Measurements from ENCODE around the gene MISP. TPM values are rescaled to one million over a fixed set of nuclear protein-coding genes. Genes with fewer than 3 reads are reported as not detected.

Gene MISP
- polyA plus RNA-seq, 5 donors, result 5.7 to 17.2 (median 9.4) TPM

DNA sequence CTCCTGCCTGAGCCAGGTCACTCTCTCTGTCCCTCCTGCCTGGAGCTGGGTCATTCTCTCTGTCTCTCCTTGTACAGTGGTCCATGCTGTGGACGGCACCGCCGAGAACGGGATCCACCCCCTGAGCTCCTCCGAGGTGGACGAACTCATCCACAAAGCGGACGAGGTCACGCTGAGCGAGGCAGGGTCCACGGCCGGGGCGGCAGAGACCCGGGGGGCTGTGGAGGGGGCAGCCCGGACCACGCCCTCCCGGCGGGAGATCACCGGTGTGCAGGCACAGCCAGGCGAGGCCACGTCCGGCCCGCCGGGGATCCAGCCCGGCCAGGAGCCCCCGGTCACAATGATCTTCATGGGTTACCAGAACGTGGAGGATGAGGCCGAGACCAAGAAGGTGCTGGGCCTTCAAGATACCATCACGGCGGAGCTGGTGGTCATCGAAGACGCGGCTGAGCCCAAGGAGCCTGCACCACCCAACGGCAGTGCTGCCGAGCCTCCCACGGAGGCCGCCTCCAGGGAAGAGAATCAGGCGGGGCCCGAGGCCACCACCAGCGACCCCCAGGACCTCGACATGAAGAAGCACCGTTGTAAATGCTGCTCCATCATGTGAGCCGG lies 4.6 kb upstream of the MISP start:
- no peak for DNase-seq

DNA sequence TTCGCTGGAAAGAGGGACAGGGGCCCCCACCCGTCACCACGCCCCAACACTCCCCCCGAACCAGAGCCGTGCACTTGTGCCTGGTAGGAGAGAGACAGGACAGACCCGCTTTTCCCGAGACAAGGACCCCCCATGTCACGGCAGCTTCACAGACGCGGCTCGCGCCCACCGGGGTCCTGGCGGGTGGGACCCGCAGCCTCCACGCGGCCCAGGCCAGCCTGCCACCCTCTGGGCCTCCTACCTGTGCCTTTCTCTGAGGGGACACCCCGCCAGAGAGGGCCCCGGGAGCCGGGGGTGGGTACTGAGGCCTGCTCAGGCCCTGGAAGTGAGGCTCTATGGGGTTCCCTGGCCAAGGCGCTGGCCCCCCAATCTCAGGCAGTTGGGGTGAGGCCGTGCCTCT lies 4.0 kb upstream of the MISP start:
- DNase-seq, result no peak

DNA sequence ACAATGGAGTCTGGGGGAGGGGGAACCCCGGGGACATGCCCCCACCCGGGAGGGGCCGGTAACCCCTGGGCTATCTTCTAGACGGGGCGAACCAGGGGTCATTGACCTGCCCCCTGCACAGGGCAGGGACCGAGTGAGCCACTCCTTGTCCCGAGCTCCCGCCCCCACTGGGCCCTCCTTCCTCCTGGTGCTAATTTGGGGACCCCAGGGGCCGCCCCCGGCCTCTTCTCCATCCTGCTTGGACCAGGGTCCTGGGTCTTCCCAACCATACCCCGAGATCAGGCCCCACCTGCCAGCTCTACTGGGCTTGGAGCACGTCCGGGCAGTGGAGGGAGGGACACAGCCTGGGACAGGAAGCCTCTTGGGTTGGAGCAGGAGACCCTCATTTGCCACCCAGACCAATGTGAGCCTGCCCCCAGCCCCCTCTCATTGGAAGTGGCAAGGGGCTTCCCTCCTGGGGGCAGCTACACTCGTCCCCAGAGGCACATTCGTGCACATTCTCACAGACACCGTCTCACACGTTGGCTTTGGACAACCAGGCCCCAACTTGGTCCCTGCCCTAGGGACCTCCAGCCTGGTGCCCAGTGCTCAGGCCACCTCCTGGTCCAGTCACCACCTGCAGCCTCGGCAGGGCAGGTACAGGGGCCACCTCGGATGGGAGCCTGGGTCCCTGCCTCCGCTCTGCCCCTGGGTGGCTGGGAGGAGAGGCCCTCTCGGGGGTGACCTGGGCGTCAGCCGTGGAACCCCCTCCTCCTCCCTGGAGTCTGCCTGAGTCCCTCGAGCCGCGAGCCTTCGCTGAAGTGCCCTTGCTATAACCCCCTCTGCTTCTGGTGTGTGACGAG lies 3.3 kb upstream of the MISP start:
- DNase-seq, result no peak

DNA sequence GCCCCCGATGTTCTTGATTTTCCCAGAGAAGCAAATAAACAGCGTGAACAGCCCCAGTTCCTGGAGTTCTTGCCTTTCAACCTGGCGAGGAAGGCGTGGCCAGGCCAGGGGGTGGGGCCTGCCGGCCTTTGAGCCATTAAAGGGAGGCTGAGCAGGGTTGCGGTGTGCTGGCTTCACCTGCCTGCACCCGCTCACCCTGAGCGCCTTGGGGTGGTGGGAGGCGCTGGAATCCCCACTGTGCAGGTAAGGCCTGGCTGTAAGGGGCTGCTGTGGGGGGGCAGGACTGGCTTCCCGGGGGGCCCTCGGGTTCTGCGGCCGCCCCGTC lies 2.7 kb upstream of the MISP start:
- DNase-seq, result no peak

DNA sequence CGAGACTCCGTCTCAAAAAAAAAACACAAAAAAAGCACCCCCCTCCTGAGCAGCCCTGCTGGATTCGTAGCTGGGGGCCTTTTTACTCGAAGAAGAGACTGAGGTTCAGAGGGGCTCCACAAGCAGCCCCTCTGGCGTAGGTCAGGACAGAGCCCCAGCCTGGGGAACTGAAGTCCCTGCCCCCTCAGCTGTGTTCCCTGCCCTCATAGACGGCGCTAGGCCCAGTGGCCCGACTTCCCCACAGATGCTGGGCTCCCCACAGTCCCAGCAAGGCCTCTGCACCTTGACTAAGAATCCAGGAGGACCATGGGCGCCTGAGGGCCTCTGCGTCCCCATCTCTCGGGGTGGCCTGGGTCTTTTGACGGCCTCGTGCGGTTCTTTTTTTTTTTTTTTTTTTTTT lies 1.1 kb upstream of the MISP start:
- no peak for DNase-seq

DNA sequence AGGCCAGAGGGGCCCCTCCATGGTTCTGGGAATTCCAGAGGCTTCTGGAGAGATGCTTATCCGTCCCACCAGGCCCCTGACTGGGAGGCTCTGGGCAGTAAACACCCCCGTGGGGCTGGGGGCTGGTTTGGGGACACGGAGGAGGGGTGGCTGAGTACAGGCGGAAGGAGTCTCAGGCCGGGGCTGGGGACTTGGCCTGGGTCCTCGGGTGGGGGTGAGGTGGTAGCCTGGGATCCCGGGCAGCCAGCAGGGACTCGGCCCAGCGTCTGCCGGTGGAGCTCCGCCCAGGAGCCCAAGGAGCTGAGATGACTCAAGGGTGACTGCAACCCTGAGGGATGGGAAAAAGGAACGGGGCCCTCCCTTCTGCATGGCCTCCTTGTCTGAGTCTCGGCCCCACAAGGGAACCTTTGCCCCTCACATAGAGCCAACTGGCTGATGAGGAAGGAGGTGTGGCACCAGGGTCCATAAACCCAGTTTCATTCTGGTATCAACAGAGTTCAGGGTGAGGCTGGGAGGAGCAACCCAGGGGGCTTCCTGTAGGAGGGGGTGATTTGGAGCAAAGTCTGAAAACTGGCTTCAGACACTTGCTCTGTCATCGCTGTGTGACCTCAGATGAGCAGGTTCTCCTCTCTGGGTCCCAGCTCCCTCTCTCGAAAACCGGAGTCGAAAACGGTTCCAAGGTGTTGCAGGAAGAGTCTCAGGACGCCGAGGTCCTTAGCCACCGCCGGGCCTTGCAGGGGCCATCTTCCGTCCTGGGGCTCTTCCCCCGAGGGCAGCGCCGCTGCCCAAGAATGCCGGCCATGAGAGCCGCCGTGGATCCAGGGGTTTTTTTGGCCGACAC lies 809 bp downstream of the MISP start:
- DNase-seq, result no peak

DNA sequence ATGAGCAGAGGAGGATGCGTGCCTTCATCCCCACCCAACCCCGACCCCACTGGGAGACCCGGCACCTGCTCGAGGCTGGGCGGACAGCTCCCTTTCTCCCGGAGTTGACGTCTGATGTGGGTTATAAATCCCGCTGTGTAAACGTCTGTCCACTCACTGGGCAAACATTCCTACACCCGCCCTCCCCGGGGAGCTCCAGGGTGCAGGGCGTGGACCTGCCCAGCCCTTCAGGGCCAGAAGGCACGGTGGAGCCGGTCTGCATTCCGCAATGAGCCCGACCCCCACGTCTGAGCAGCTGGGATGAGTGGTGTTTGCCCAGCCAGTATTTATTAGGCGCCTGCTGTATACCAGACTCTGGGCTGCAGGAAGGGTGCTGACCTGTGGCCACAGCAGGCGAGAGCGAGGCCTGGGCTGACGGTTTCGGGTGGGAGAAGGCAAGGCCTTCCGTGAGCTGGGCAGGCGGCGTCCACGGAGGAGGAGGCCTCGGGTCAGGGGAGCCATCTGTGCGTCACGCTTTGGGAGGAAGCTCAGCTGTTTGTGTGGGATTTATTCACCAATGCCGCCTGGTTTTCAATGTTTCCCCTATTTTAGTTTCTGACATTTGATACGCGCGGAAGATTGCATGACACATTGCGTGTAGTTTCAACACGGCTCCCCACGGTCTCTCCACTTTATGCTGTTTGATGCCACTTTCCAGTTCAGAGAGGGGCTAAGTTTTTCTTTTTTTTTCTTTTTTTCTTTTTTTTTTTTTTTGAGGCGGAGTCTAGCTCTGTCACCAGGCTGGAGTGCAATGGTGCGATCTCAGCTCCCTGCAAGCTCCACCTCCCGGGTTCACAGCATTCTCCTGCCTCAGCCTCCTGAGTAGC lies 2.0 kb downstream of the MISP start:
- peak; percentile 36 to 56 for DNase-seq

DNA sequence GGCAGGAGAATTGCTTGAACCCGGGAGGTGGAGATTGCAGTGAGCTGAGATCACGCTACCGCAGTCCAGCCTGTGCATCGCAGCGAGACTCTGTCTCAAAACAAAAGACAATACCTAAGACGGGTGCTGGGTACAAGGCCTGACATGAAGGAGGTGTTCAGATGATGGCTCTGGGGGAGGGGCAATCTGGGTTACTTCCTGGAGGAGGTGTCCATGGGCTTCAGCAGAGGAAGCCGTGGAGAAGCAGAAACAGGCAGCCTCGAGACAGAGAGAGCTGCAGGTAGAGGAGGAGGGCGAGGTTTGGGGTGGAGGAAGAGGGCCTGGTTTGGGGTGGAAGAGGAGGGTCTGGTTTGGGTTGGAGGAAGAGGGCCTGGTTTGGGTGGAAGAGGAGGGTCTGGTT lies 3.6 kb downstream of the MISP start:
- no peak for DNase-seq

DNA sequence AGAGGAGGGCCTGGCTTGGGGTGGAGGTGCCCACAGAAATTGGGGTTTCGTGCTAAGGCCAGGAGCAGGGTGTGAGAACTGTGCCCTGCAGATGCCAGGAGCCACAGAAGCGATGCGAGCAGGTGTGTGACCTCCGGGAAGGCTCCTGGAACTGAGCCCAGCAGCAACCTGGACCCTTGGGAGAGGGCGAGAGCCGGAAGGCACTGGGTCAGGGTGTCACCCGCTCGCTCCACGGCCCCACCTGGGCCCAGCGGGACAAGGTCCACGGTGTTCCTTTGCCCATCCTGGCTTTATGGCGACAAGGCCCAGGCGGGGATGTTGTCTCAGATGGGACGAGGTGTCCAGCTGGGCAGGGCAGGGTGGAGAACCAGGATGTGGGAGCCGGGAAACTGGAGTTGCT lies 4.2 kb downstream of the MISP start:
- no peak for DNase-seq

DNA sequence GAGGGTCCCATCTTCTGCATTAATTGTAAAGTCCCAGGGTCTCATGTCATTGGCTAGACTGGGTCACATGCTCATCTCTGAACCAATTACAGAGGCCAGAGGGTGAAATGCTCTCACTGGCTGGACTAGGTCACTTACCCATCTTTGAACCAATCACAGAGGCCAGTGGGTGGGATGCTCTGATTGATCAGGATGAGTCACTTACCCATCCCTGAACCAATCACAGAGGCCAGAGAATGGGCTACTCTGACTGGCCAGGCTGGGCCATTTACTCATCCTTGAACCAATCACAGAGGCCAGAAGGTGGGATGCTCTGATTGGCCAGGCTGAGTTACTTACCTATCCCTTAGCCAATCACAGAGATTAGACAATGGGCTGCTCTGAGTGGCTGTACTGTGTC lies 5.3 kb downstream of the MISP start:
- DNase-seq, result no peak

DNA sequence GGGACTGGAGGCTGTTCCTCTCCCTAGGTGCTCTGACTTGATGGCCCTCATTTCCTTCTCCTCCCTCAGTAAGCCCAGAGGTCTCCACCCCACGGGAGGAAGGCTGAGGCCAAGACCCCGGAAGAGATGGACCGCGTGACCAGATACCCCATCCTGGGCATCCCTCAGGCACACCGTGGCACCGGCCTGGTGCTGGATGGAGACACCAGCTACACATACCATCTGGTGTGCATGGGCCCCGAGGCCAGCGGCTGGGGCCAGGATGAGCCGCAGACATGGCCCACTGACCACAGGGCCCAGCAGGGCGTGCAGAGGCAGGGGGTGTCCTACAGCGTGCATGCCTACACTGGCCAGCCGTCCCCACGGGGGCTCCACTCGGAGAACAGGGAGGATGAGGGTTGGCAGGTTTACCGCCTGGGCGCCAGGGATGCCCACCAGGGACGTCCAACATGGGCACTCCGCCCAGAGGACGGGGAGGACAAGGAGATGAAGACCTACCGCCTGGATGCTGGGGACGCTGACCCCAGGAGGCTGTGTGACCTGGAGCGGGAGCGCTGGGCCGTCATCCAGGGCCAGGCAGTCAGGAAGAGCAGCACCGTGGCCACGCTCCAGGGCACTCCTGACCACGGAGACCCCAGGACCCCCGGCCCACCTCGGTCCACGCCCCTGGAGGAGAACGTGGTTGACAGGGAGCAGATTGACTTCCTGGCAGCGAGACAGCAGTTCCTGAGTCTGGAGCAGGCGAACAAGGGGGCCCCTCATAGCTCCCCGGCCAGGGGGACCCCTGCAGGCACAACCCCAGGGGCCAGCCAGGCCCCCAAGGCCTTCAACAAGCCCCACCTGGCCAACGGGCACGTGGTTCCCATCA lies 6.1 kb downstream of the MISP start:
- DNase-seq, result no peak

DNA sequence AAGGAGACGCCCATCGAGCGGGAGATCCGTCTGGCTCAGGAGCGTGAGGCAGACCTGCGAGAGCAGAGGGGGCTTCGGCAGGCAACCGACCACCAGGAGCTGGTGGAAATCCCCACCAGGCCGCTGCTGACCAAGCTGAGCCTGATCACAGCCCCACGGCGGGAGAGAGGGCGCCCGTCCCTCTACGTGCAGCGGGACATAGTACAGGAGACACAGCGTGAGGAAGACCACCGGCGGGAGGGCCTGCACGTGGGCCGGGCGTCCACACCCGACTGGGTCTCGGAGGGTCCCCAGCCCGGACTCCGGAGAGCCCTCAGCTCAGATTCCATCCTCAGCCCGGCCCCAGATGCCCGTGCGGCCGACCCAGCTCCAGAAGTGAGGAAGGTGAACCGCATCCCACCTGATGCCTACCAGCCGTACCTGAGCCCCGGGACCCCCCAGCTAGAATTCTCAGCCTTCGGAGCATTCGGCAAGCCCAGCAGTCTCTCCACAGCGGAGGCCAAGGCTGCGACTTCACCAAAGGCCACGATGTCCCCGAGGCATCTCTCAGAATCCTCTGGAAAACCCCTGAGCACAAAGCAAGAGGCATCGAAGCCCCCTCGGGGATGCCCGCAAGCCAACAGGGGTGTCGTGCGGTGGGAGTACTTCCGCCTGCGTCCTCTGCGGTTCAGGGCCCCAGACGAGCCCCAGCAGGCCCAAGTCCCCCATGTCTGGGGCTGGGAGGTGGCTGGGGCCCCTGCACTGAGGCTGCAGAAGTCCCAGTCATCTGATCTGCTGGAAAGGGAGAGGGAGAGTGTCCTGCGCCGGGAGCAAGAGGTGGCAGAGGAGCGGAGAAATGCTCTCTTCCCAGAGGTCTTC lies 7.1 kb downstream of the MISP start:
- no peak for DNase-seq

DNA sequence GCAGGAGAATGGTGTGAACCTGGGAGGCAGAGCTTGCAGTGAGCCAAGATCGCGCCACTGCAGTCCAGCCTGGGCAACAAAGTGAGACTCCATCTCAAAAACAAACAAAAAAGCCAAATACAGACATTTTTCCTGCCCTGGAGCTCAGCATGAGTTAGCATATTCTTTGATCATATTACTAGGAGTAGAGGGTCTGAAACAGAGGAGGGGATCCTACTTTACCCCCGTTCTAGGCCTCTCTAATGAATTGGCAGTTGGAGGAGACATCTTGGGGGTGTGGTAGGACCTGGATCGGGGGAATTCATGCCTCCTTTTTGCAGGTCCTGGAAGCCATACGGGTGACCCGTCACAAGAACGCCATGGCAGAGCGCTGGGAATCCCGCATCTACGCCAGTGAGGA lies 12.3 kb downstream of the MISP start:
- DNase-seq, result no peak

DNA sequence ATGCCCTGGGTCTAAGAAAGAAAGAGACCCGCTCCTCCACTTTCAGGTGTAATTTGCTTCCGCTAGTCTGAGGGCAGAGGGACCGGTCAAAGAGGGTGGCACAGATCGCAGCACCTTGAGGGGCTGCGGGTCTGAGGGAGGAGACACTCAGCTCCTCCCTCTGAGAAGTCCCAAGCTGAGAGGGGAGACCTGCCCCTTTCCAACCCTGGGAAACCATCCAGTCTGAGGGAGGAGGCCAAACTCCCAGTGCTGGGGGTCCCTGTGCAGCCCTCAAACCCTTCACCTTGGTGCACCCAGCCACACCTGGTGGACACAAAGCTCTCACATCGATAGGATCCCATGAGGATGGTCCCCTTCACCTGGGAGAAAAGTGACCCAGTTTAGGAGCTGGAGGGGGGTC lies 13.0 kb downstream of the MISP start:
- DNase-seq, result no peak

DNA sequence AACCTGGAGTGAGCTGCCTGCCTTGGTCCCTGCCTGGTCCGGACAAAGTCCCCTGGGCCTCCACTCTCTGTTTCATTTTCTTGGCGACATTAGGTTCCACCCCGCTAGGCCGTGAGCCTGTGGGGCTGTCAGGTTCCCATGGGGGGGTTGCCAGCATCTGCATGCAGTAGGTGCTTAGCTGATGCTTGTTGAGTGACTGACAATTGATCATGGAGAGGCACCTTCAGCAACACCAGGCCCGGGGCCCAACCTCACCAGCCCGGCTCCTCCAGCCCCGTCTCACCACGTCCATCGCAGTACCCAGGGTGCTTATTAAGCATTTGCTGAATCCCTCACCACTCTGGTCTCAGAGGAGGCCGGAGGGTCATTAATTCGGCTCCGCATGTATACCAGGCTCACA lies 13.4 kb downstream of the MISP start:
- no peak for DNase-seq

DNA sequence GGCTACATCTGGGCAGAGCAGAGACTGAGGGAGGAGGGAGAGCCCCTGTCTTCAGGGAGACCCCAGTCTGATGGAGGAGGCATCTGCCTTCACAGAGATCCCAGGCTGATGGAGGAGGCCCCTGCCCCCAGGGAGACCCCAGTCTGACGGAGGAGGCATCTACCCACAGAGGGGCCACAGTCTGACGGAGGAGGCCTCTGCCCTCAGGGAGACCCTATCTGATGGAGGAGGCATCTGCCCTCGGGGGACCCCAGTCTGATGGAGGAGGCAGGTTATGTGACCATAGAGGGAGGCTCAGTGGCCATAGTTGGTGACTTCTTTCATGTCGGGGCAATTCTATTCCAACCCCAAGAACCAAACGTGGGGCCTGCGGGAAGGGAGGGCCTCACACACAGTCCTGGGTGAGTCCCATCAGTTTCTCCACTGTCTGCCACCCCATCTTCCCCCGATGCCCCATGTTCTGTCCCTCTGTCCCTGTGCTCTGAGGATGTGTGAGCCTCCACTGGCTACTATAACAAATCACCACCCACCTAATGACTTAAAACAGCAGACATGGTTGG lies 14.3 kb downstream of the MISP start:
- DNase-seq, result no peak

DNA sequence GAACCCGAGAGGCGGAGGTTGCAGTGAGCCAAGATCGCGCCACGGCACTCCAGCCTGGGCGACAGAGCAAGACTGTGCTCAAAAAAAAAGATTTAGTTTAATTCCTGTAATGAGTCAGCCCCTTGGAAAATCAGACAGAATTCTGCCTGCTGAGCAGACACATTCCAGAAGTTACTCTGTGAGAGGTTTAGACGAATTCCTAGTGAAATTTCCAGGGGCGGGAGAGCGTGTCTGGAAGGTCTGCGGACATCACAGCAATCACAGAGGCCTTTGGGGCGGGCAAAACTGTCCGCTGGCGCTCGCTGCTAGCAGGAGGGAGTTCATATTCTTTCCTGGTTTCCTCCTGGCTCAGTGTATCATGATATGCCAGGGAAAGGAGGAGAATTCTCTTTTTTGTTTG lies 17.5 kb downstream of the MISP start:
- DNase-seq, result no peak

DNA sequence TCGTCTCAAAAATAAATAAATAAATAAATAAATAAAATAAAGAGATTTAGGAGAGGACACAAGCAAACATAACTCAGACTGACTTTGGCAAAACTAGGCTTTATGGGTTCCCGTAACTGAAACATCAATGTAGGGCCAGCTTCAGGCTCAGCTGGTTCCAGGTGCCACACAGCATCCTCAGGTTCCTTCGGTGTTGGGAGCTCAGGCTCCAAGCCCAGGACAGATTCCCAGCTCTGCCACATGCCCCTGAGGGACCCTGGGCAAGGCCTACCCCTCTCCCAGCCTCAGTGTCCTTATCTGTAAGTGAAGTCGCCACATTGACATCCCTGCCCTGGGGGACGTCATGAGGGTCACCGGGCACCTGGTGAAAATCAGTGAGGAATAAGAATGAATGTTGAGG lies 18.7 kb downstream of the MISP start:
- DNase-seq, result no peak

DNA sequence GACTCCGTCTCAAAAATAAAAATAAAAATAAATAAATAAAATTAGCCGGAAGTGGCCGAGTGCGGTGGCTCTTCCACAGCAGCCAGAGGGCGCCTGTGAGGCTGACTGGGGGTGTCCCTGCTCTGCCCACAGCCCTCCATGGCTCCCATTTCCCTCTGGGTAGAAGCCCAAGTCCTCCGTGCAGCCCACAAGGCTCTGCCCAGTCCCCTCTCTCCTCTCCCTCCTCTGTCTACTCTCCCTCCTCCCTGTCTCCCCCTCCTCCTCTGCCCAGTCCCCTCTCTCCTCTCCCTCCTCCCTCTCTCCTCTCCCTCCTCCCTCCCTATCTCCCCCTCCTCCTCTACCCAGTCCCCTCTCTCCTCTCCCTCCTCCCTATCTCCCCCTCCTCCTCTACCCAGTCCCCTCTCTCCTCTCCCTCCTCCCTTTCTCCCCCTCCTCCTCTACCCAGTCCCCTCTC lies 20.4 kb downstream of the MISP start:
- DNase-seq, result no peak

DNA sequence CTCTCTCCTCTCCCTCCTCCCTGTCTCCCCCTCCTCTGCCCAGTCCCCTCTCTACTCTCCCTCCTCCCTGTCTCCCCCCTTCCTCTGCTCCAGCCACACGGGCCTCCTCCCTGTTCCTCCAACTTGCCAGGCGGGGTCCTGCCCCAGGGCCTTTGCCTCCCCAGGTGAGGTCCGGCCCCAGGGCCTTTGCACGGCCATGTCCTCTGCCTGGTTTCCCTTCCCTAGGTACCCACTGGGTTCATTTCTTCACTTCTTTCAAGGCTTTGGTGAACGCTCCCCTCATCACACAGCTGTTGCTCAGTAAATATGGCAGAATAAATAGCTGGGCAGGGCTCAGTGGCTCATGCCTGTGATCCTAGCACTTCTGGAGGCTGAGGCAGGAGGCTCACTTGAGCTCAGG lies 21.2 kb downstream of the MISP start:
- DNase-seq, result no peak
